Adrenal gland (tissue), 5 donors: ENCODE results near the gene PI4KB.

ENCODE experiments used
- POLR2A ChIP-seq, 2 donors: fragments of 450-650 bp; IDR thresholded peaks; one replicate each; pipeline ENCODE4 v1.6.1; 2017; ENCODE audit warnings: antibody characterized with exemption in 2 of 2, mild to moderate bottlenecking in 2 of 2, moderate library complexity in 1 of 2
- TF ChIP-seq, protein P1 (sequence below), 6 experiments: fragments of 450-650 bp in 4 of 6; fragments of 200-600 bp in 2 of 6; sonication (generic) in 1 of 6; IDR thresholded peaks; 1 replicate in 5 of 6; 2 replicates in 1 of 6; pipeline versions ENCODE4 v1.5.1 to v1.8.0; 2016 to 2021; ENCODE audit warnings: antibody characterized with exemption in 6 of 6, mild to moderate bottlenecking in 2 of 6, moderate library complexity in 1 of 6
- donor health status: DM: no; HTN: no; CAD: no.

DNA sequence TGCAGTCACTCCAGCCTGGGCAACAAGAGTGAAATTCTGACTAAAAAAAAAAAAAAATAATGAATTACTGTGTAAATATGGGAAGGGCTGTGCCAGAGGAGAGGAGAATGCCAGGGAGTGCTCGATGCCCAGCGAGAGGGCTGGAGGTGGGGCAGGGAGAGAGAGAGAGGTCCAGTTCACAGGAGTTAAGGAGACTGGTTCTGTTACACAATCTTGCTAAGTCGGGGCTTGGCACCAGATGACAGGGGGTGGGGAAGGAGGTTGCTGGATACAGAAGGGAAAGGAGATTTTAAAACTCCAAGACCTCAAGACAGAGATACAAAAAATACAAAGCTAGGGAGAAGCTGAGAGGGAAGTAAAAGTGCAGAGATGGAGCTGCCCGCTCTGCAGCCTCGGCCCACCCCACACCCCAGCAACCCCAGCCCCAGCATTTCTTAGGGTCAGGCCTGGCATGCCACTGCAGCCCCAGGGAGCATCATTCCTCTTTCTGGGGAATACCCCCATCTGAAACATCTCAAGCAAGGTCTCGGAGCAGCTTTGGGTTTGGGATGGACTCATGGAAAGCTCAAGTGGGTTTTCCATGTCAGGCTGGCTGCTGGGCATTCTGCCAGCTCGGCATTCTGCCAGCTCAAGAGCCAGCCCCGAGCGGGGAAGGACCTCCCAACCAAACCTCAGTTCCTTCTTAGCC is 44.3 kb upstream of the PI4KB start:
- no peak for TF ChIP-seq POLR2A (IDR thresholded peaks at IDR 0.05)
- TF ChIP-seq, protein P1, sequence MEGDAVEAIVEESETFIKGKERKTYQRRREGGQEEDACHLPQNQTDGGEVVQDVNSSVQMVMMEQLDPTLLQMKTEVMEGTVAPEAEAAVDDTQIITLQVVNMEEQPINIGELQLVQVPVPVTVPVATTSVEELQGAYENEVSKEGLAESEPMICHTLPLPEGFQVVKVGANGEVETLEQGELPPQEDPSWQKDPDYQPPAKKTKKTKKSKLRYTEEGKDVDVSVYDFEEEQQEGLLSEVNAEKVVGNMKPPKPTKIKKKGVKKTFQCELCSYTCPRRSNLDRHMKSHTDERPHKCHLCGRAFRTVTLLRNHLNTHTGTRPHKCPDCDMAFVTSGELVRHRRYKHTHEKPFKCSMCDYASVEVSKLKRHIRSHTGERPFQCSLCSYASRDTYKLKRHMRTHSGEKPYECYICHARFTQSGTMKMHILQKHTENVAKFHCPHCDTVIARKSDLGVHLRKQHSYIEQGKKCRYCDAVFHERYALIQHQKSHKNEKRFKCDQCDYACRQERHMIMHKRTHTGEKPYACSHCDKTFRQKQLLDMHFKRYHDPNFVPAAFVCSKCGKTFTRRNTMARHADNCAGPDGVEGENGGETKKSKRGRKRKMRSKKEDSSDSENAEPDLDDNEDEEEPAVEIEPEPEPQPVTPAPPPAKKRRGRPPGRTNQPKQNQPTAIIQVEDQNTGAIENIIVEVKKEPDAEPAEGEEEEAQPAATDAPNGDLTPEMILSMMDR (IDR thresholded peaks at IDR 0.05) = no peak
